NCI-H1048 (cell line): ENCODE results near the gene MAPK8IP3.

Source experiments
- DNase-seq: peaks from one replicate; lab custom pipeline; 2025; lab: John Stamatoyannopoulos, UW

The MAPK8IP3 gene

DNA sequence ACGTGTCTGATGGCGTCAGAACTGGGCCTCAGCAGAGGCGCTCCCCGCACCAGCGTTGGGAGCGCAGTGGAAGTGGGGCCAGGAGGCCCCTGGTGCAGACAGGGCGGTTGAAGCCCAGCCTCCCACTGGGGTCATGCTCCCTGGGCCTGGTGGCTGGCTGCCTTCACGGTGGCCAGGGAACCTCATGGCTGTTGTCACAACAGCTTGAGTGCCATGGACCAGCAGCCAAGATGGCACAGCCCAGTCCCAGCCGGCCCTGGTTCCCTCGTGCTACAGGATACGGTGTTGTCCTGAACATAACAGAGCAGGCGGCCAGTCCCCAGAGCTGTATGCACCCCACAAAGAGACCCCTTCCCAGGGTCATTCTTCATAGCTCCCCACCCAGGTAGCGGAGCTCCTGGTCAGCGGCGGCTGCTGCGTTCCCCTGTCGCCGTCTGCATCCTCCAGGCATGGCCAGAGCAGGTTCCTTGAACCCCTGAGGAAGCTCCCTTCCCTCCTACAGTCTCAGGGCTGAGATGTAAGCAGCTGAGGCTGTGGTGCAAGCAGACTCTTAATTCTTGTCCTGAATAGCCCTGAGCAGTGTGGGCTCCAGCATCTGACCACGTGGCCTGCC is 35.7 kb downstream of the MAPK8IP3 start:
- no peak for DNase-seq

- DNase-seq, result no peak
These were observed 37.7 kb downstream of the MAPK8IP3 start for GRCh38 chr16:1743376-1744337.

DNA sequence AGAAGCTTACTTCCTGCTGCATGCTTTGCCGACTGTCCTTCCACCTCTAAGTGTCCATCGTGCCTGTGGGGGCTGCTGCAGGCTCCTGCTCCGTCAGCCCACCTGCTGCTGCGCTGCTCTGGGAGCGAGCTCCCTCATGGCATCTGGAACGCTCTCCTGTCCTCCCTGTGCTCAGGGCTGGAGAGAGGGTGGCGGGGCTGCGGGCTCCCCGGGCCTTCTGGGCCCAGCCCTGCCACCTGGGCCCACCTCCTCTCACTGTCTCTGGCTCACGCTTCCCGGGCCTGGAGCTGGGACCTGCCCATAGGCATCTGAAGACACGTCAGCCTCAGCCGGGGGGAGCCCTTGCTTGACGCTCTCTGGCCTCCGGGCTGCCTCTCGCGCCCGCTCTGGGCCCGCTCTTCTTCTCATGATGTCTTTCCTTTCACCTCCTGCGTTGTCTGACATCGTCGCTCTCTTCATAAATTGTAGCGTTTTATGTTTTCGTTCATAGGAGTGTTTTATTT is 38.4 kb downstream of the MAPK8IP3 start:
- no peak for DNase-seq

- DNase-seq, result no peak
These were observed 39.3 kb downstream of the MAPK8IP3 start for GRCh38 chr16:1745181-1745899.

DNA sequence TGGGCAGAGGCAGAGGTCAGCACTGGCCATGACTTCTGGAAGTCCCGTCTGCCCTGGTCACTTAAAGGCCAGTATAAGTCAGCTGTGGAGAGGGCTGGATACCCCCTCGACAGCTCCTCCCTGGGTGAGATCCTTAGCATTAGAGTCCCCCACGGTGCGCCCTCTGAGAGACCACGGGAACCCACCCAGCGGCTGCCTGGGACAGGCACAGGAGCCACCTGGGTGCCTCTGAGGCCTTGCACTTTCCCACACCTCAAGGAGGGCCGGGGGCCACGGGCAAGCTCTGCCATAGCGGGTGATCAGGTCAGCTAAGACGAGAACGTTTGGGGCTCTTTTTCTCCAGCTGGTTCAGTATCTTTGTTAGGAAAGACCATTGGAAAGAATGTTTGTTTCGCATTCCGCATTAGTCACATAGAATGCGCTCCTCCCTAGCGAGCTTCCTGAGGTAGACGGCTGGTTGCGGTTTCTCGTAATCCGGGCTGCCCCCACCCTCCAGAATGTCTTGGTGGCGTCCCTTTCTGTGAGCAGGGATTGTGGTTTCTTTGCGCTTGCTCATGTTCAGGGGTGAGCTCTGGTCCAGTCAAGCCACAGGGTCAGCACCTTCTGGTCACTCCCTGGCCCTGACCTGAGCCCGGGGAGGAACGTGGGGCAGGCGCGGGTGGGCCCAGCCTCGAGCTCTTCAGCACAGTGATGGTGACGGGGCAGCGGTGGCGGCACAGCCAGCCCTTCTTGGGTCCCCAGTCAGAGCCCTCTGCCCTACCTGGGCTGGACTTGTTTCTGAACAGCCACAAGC is 40.1 kb downstream of the MAPK8IP3 start:
- no peak for DNase-seq

GRCh38 chr16:1746693-1747195 is 40.7 kb downstream of the MAPK8IP3 start:
- no peak for DNase-seq

DNA sequence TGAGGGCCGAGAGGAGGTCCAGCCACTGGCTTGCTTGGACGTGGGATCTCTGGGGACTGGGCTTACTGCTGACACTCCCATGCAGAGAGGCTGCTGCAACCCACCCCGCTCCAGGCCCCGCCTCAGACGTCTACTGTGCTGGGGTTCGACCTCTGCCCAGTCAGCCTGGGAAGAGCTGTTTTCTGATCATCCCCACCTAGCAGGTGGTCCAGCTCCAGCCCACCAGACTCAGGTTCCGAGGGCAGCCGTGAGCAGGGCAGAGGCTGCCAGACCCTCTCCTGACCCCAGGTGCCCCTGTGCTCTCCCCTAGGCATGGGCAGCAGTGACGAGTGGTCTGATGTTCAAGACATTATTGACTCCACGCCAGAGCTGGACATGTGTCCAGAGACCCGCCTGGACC is 41.9 kb downstream of the MAPK8IP3 start:
- DNase-seq, result no peak

DNA sequence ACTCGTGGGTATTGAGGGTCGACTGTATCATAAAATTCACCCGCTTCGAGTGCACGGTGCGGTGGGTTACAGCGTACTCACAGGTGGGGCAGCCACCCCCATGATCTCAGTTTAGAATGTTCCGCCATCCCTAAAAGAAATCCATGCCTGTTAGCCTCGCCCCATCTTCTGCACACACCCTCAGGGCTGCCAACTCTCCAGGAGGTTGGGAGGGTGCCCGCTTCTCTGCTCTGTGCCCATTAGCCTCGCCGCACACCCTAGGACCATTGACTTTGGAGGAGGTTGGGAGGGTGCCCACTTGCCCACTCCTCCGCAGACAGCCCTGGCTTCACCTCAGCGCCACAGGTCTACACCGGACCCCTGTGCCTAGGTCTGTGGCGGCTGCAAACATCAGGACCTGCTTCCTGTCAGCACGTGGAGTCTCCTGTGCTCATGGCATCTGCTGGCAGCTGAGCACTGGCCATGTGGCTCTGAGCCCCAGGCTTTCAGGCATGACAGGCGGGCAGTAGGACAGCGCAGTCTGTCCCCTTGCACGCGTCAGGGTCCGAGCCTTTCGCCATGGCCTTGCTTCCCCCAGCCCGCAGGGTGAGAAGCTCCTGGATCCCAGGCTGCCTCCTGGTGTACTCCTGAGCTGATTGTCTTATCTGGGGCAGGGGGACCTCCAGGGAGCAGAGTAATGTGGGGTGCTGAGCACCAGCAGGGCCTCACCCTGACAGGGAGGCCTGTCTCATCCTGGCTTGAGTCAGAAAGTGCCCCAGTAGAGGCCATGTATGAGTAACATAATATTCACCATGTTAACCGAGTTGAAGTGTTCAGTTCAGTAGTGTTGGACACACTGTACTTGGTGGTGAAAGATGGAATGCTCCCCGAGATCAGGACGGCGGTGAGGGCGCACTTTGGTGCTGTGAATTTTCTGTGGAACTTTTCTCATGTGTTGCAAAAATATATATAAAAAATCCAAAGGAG is 43.4 kb downstream of the MAPK8IP3 start:
- DNase-seq, result no peak

GRCh38 chr16:1751946-1752345 is 46.0 kb downstream of the MAPK8IP3 start:
- DNase-seq, result no peak

DNA sequence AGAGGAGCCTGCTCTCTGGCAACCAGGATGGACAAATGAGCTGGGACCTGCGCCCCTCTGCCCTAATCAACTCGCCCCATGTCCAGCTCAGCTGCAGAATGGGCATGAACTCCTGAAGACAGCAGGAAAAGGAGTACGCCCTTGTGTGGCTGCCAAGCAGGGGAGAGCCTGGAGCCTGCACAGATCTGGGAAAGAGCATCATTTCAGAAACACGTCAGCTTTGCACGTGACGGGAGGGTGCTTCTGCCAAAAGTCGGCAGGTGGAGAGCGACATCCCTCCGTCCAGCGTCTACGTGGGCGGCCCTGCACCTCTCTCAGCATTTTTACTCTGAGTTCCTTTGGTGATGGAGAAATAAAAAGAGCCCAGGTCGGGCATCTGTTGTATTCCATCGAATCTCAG is 46.9 kb downstream of the MAPK8IP3 start:
- no peak for DNase-seq

- DNase-seq, result no peak
These were observed 48.2 kb downstream of the MAPK8IP3 start for GRCh38 chr16:1754204-1754603.

GRCh38 chr16:1757714-1758461 is 51.9 kb downstream of the MAPK8IP3 start:
- no peak for DNase-seq

- DNase-seq, result no peak
These were observed 52.9 kb downstream of the MAPK8IP3 start for GRCh38 chr16:1758923-1759322.

GRCh38 chr16:1759511-1759910 is 53.5 kb downstream of the MAPK8IP3 start:
- DNase-seq, result no peak

- no peak for DNase-seq
These were observed 54.9 kb downstream of the MAPK8IP3 start for GRCh38 chr16:1760911-1761310.

DNA sequence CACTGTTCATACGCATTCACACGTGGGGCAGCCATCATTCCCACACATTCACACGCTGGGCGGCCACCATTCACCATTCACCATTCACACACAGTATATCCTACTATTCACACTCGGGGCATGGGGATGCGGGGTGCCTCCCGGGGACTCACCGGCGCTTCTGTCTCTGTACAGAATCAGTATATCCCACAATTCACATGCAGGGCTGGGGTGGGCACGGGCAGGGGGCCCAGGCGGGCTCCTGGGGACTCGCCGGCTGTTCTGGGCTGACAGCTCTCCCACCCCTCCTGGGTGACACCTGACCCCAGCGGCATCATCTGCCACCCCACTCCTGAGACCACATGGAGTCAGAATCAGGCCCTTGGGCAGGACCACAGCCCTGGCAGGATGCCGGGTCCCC is 55.8 kb downstream of the MAPK8IP3 start:
- DNase-seq, result no peak

DNA sequence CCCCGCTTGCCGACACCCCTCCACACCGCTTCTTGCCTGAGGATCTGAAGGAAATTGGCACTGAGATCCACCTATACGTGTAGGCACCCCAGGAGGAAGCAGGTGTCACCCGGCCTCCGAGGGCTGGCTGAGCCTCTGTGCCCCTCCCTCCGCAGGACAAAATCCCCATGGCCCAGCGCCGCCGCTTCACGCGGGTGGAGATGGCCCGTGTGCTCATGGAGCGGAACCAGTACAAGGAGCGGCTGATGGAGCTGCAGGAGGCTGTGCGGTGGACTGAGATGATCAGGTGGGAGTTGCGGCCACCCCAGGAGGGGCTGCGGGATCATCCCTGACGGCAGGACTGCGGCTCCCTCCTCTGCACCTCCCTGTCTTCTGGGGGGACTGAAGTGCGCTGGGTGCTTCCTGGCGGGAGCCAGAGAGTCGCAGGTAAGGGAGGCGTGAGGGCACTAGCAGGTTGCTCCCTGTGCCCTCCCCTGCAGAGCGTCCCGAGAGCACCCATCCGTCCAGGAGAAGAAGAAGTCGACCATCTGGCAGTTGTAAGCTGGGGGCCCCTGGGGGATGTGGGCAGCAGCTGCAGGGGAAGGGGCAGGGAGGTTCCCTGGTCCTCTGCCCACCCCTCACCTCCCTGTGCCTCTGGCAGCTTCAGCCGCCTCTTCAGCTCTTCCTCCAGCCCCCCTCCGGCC is 56.3 kb downstream of the MAPK8IP3 start:
- DNase-seq, result no peak

DNA sequence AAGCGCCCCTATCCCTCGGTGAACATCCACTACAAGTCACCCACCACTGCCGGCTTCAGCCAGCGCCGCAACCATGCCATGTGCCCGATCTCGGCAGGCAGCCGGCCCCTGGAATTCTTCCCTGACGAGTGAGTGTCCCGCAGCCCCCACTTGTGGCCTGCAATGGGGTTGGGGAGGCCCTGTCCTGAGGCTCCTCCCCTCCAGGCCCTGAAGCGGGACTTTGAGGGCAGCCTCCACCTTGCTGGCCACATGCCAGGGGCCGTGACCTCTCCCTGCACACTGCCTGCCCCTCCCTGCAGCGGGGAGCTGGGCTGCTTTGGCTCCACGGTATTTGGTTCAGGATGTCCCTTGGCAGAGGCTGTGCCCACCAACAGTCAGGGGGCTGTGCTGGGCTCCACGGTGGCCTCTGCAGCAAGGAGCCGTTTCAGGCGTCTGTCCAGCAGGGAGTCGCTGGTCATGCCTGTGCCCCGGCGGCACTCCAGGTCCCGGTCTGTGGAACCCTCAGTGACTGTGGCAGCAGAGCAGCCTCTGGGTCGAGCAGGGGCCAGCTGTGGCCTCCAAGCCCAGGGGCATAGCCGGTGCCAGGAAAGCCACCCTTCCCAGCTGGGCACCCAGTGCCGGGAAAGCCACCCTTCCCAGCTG is 57.0 kb downstream of the MAPK8IP3 start:
- no peak for DNase-seq
